Tibial artery (tissue), 4 donors: ENCODE measurements around the gene MAPKAP1.

Experiments used
- DNase-seq, 2 donors: peaks; one replicate each; pipeline ENCODE4 v3.0.0-alpha.2; 2019
- H3K27ac ChIP-seq, 2 donors: fragments of 200-600 bp; sonication (generic) in 1 of 2; 1 replicate in 1 of 2; 2 replicates in 1 of 2; pipeline ENCODE4 v1.5.1; 2018 to 2019; ENCODE audit warnings: mild to moderate bottlenecking in 1 of 2
- H3K27me3 ChIP-seq, 2 donors: fragments of 200-600 bp; sonication (generic) in 1 of 2; one replicate each; pipeline versions ENCODE4 v1.5.1 to v1.6.0; 2016 to 2019
- H3K36me3 ChIP-seq, 3 donors: fragments of 200-600 bp; sonication (generic) in 2 of 3; one replicate each; pipeline ENCODE4 v1.5.1; 2016 to 2019; ENCODE audit warnings: mild to moderate bottlenecking in 2 of 3
- H3K4me1 ChIP-seq, 4 donors: fragments of 200-600 bp; sonication (generic) in 2 of 4; 1 replicate in 3 of 4; 2 replicates in 1 of 4; pipeline ENCODE4 v1.5.1; 2016 to 2019
- H3K4me3 ChIP-seq, 2 donors: fragments of 200-600 bp; sonication (generic) in 1 of 2; 1 replicate in 1 of 2; 2 replicates in 1 of 2; pipeline ENCODE4 v1.5.1; 2018 to 2019; ENCODE audit warnings: mild to moderate bottlenecking in 2 of 2
- H3K9me3 ChIP-seq, 3 donors: fragments of 200-600 bp; sonication (generic) in 1 of 3; one replicate each; pipeline ENCODE4 v1.5.1; 2016 to 2019
- CTCF ChIP-seq, 2 experiments: fragments of 200-600 bp in 1 of 2; fragments of 450-650 bp in 1 of 2; IDR thresholded peaks; one replicate each; pipeline ENCODE4 v1.5.1; 2017 to 2019; ENCODE audit warnings: antibody characterized with exemption in 2 of 2, mild to moderate bottlenecking in 1 of 2, moderate library complexity in 1 of 2
- intact Hi-C: fragments of 100-400 bp; cut with DNase I; formaldehyde crosslinking; loops from one replicate; pipeline ENCODE4 v1.15.0; 2023; ENCODE audit warnings: low total_unique reads

The MAPKAP1 gene

GRCh38 chr9:125674981-125675973 is 31.7 kb downstream of the MAPKAP1 start:
- no peak overlapping the region for H3K27ac ChIP-seq
- TF ChIP-seq CTCF (IDR thresholded peaks at IDR 0.05) = no peak
- no peaks in the 10 kb centered on the region for H3K36me3 ChIP-seq
- intact Hi-C loops = no loop called here
- H3K4me3 ChIP-seq = no peak overlapping the region
- H3K4me1 ChIP-seq = peaks cover 0 to 13% (median 6%) of the 10 kb centered on the region in 4 donors
- DNase-seq = no peak
- H3K27me3 ChIP-seq = no peaks in the 10 kb centered on the region
- no peaks in the 10 kb centered on the region for H3K9me3 ChIP-seq

- Histone ChIP-seq H3K36me3 (peaks cover 0 to 9% (median 9%) of the 10 kb centered on the region in 3 donors), H3K9me3 (no peaks in the 10 kb centered on the region), H3K27ac (no peak overlapping the region), H3K4me3 (no peak overlapping the region), H3K4me1 (peaks cover 0 to 13% (median 6%) of the 10 kb centered on the region in 4 donors), H3K27me3 (no peaks in the 10 kb centered on the region)
- intact Hi-C loops = no loop called here
- DNase-seq = no peak
- TF ChIP-seq CTCF (IDR thresholded peaks at IDR 0.05) = no peak
These were observed 34.1 kb downstream of the MAPKAP1 start for GRCh38 chr9:125672876-125673275.

DNA sequence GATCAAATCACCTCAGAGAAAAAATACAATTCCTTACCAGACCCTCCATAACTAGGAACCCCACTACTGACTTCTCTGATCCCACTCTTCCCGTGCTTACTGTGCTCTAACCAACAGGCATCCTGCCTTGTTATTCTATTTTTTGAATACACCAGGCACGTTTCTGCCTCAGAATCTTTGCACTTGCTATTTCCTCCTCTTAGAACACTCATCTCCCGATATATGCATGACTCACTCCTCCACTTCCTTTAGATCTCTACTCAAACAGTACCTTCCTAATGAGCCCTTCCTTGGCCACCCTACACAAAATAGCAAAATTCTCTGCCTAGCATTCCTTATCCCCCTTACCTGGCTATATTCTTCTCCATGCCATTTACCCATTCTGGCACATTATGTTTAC is 43.9 kb downstream of the MAPKAP1 start:
- no peak overlapping the region for H3K4me3 ChIP-seq
- no peak overlapping the region for H3K27ac ChIP-seq
- H3K9me3 ChIP-seq = no peaks in the 10 kb centered on the region
- no peaks in the 10 kb centered on the region for H3K27me3 ChIP-seq
- DNase-seq = no peak
- H3K4me1 ChIP-seq = no peaks in the 10 kb centered on the region
- peaks cover 0 to under 1% (median 0%) of the 10 kb centered on the region in 3 donors for H3K36me3 ChIP-seq
- intact Hi-C loops = no loop called here
- no peak for TF ChIP-seq CTCF (IDR thresholded peaks at IDR 0.05)

DNA sequence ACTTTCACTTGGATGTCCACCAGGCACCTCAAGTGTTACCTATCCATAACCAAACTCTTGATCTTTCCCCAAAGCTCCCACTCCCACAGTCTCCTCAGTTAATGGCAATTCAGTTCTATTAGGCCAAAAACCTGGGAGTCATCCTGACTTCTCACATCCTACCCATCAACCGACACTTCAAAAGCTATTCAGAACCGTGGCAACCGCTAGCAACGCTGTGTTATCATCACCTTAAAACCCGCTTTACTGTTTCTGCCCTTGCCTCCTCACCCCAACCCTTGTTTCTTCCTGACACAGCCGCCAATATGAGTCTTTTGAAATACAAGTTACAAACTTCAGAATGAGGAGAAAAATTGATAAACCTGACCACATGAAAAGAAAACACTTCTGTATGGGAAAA is 46.5 kb downstream of the MAPKAP1 start:
- Histone ChIP-seq H3K27ac (no peak overlapping the region), H3K9me3 (no peaks in the 10 kb centered on the region), H3K4me3 (no peak overlapping the region), H3K27me3 (no peaks in the 10 kb centered on the region), H3K36me3 (no peaks in the 10 kb centered on the region), H3K4me1 (peaks cover 0 to 11% (median 3%) of the 10 kb centered on the region in 4 donors)
- intact Hi-C loops = no loop called here
- DNase-seq = no peak
- no peak for TF ChIP-seq CTCF (IDR thresholded peaks at IDR 0.05)

DNA sequence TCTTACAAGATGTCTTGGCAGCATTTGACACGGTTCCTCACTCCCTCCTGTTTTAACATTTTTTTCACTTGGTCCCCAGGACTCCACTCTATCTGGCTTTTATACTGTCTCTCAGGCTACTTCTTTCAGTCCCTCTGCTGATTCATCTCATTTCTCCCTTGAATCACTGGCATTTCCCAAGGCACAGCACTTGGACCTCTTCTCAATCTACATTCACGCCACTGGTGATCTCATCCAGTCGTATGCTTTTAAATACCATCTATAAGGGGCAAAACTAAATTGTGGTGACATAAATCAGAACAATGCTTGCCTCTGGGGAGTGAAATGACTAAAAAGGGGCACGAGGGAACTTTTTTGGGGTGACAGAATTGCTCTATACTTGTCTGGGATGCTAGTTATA is 47.1 kb downstream of the MAPKAP1 start:
- H3K4me1 ChIP-seq = peaks cover 0 to 12% (median 3%) of the 10 kb centered on the region in 4 donors
- no peak for DNase-seq
- H3K27ac ChIP-seq = no peak overlapping the region
- no peaks in the 10 kb centered on the region for H3K27me3 ChIP-seq
- no peaks in the 10 kb centered on the region for H3K9me3 ChIP-seq
- no peaks in the 10 kb centered on the region for H3K36me3 ChIP-seq
- intact Hi-C loops = no loop called here
- TF ChIP-seq CTCF (IDR thresholded peaks at IDR 0.05) = no peak
- no peak overlapping the region for H3K4me3 ChIP-seq
